22Rv1 (cell line): Measurements from ENCODE around the gene PLK5.

Source experiments
- CTCF ChIP-seq: fragments of 450-650 bp; IDR thresholded peaks from 2 replicates; pipeline ENCODE4 v1.5.1; 2017; ENCODE audit warnings: mild to moderate bottlenecking
- ZFX ChIP-seq: fragments of 450-650 bp; IDR thresholded peaks from 2 replicates; pipeline ENCODE4 v1.6.1; 2017; ENCODE audit warnings: antibody characterized with exemption, borderline replicate concordance

DNA sequence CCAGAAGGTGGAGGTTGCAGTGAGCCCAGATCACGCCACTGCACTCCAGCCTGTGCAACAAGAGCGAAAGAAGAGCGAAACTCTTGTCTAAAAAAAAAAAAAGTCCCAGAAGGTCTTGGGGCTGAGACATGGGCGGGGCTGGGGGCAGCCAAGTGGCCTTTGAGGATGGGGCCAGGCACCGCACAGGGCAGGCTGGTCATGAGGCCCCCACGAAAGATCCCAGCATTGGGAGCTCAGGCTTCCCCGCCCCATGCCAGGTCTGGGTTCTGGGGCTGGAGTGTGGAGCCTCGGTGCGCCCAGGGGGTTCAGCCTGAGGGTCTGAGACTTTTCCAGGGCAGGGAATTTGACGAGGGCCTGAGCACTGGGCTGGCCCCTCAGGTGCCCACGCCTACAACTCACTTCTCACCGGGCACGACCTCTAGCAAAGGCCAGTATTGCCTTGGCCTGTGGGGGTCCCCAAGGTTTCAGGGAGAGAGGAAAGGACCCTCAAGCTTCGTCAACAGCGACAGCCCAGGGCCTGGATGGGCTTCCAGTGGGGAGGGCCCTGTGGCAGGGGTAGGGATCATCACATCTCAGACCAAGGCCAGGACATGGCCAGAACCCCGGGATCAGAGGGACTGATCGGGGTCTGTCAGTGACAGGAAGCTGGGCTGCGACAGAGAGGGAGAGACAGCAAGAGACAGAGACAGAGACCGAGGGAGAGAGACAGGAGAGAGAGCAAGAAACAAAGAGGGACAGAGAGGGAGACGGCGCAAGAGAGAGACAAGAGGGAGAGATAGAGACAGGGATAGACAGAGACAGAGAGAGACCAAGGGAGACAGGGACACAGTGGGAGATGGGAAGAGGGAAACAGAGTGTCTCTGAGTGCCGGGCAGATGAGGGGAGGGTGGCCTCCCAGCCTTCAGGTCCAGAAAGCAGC, 51.7 kb downstream of the PLK5 start:
- TF ChIP-seq CTCF (no peak), ZFX (no peak)
